ENCODE data around the gene PSMD5.

GRCh38 chr9:120846251-120846889 is 3.6 kb upstream of the PSMD5 start:
- TF ChIP-seq CTCF (conservative IDR thresholded peaks at IDR 0.05) (no peak), ZFX (IDR thresholded peaks at IDR 0.05) (no peak)

Data from C4-2B (cell line).